Endodermal cell (in vitro differentiated cells): Measurements from ENCODE around the gene POLD2. TPM values are rescaled to one million over a fixed set of nuclear protein-coding genes. Genes with fewer than 3 reads are reported as not detected.

Experiments used
- DNase-seq: peaks from one replicate; pipeline ENCODE4 v3.0.0-alpha.2; 2017
- H3K27ac ChIP-seq: 2 replicates; pipeline ENCODE4 v1.5.1; 2013; ENCODE audit warnings: mild to moderate bottlenecking, low read depth, low read length, moderate library complexity
- H3K27me3 ChIP-seq: 2 replicates; pipeline ENCODE4 v1.6.1; 2013; ENCODE audit warnings: mild to moderate bottlenecking, low read length, moderate library complexity; ENCODE audit not compliant: insufficient read depth, control insufficient read depth, poor library complexity, severe bottlenecking
- H3K36me3 ChIP-seq: 2 replicates; pipeline ENCODE4 v1.7.0; 2013; ENCODE audit warnings: mild to moderate bottlenecking, low read length, moderate library complexity; ENCODE audit not compliant: control insufficient read depth, insufficient read depth
- H3K4me1 ChIP-seq: one replicate; pipeline ENCODE4 v1.7.0; 2013; ENCODE audit warnings: low read length; ENCODE audit not compliant: control insufficient read depth, insufficient read depth
- H3K4me3 ChIP-seq: 2 replicates; pipeline ENCODE4 v1.5.1; 2013; ENCODE audit warnings: mild to moderate bottlenecking, low read length, moderate library complexity
- H3K9ac ChIP-seq: 2 replicates; pipeline ENCODE4 v1.6.1; 2013; ENCODE audit warnings: mild to moderate bottlenecking, low read length, moderate library complexity; ENCODE audit not compliant: poor library complexity, severe bottlenecking; ENCODE audit errors: extremely low read depth
- H3K9me3 ChIP-seq: 2 replicates; pipeline ENCODE4 v1.6.1; 2013; ENCODE audit warnings: mild to moderate bottlenecking, low read length, moderate library complexity; ENCODE audit not compliant: control insufficient read depth
- H3K27ac Mint-ChIP-seq: 2 replicates; pipeline ENCODE4 v1.8.0; 2020; ENCODE audit warnings: mixed read lengths
- H3K27me3 Mint-ChIP-seq: 2 replicates; pipeline ENCODE4 v1.8.0; 2021; ENCODE audit warnings: mild to moderate bottlenecking, mixed read lengths; ENCODE audit not compliant: insufficient read depth
- H3K36me3 Mint-ChIP-seq: 2 replicates; pipeline ENCODE4 v1.8.0; 2020; ENCODE audit warnings: low read depth, mixed read lengths
- H3K4me1 Mint-ChIP-seq: 2 replicates; pipeline ENCODE4 v1.8.0; 2020; ENCODE audit warnings: mixed read lengths
- H3K4me3 Mint-ChIP-seq: 2 replicates; pipeline ENCODE4 v1.8.0; 2020; ENCODE audit warnings: mild to moderate bottlenecking, moderate library complexity, mixed read lengths
- H3K9me3 Mint-ChIP-seq: 2 replicates; pipeline ENCODE4 v1.8.0; 2020; ENCODE audit warnings: mild to moderate bottlenecking, mixed read lengths
- WGBS, 2 experiments: methylation state at CpG; one replicate each; pipeline versions ENCODE4 v1.1.5 to v1.1.7; 2013; ENCODE audit warnings: missing lambda C conversion rate in 2 of 2, mixed read lengths in 1 of 2; ENCODE audit not compliant: insufficient coverage in 1 of 2, insufficient read length in 1 of 2; 5-methylcytosine and 5-hydroxymethylcytosine counted together
- total RNA-seq, 2 donors: library from RNA; stranded (reverse); fragmentation: NEBNext Ultra II Directional in 1 of 2; extraction: Animal tissue kit (Norgen Biotek cat#: 25700) in 1 of 2; gene quantifications; 2 replicates in 1 of 2; 3 replicates in 1 of 2; pipeline ENCODE4 v1.2.1, GENCODE V29; 2021
- TF ChIP-seq, protein P1 (sequence below): fragments of 200-600 bp; sonication (generic); conservative IDR thresholded peaks from 2 replicates; pipeline ENCODE4 v1.5.0; 2021; ENCODE audit warnings: antibody characterized with exemption, mild to moderate bottlenecking

Gene POLD2
- total RNA-seq, 2 donors from 2014 or later, result 127 to 141 TPM

GRCh38 chr7:44101966-44102845 is 21.1 kb downstream of the POLD2 start:
- DNase-seq, result no peak
- Mint-ChIP-seq H3K4me3 (no peak overlapping the region), H3K4me1 (peaks cover 8% of the 10 kb centered on the region), H3K9me3 (no peaks in the 10 kb centered on the region), H3K27ac (no peak overlapping the region), H3K27me3 (peaks cover 21% of the 10 kb centered on the region), H3K36me3 (no peaks in the 10 kb centered on the region)
- no peaks in the 10 kb centered on the region for H3K36me3 ChIP-seq
- no peak overlapping the region for H3K27ac ChIP-seq
- H3K9me3 ChIP-seq, result no peaks in the 10 kb centered on the region
- H3K4me3 ChIP-seq, result no peak overlapping the region
- no peaks in the 10 kb centered on the region for H3K4me1 ChIP-seq
- H3K27me3 ChIP-seq, result peaks cover 5% of the 10 kb centered on the region
- WGBS, 2 experiments, result 91 to 92% methylated on average over 3 to 14 of the region's 14 CpGs
- H3K9ac ChIP-seq, result no peak overlapping the region
- TF ChIP-seq, protein P1, sequence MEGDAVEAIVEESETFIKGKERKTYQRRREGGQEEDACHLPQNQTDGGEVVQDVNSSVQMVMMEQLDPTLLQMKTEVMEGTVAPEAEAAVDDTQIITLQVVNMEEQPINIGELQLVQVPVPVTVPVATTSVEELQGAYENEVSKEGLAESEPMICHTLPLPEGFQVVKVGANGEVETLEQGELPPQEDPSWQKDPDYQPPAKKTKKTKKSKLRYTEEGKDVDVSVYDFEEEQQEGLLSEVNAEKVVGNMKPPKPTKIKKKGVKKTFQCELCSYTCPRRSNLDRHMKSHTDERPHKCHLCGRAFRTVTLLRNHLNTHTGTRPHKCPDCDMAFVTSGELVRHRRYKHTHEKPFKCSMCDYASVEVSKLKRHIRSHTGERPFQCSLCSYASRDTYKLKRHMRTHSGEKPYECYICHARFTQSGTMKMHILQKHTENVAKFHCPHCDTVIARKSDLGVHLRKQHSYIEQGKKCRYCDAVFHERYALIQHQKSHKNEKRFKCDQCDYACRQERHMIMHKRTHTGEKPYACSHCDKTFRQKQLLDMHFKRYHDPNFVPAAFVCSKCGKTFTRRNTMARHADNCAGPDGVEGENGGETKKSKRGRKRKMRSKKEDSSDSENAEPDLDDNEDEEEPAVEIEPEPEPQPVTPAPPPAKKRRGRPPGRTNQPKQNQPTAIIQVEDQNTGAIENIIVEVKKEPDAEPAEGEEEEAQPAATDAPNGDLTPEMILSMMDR, result no peak

DNA sequence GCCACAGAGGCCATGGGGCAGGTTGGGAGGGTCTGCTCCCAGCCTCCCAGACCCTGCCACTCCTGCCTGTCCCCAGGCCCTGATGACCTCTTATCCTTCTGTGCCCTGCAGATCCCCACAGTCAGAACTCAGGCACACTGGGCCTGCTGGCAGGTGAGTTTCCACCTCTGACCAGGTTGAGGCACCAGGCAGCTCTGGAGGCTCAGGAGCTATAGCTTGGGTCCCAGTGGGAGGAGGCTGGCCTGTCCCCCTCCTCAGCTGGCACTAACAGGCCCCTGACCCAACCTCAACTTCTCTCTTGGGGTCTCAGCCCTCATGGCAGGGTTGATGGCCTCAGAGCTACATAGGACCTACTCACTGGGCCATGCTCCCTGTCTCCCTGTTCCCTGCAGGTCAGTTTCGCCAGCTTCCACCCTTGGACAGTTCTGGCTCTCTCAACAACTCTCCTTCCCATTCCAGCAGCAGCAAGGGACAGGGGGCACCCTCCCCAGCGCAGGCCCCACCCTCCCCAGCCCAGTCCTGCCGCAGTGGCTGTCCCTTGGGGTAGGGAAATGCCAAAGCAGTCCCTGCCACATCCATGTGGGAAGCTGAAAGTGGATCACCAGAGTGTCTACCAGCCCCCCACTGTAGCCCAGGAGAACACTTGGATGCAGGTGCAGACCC is 21.9 kb downstream of the POLD2 start:
- no peaks in the 10 kb centered on the region for H3K9me3 ChIP-seq
- WGBS, 2 experiments, result 93% methylated on average over 3 of the region's 3 CpGs; no CpG with 5 or more reads in 1 of the 2 experiments
- H3K27ac ChIP-seq, result no peak overlapping the region
- Mint-ChIP-seq H3K36me3 (no peaks in the 10 kb centered on the region), H3K4me3 (no peak overlapping the region), H3K4me1 (peaks cover 8% of the 10 kb centered on the region), H3K27me3 (peaks cover 21% of the 10 kb centered on the region), H3K9me3 (no peaks in the 10 kb centered on the region), H3K27ac (no peak overlapping the region)
- H3K27me3 ChIP-seq, result peaks cover 5% of the 10 kb centered on the region
- DNase-seq, result no peak
- H3K9ac ChIP-seq, result no peak overlapping the region
- TF ChIP-seq, protein P1, result no peak
- no peaks in the 10 kb centered on the region for H3K36me3 ChIP-seq
- no peaks in the 10 kb centered on the region for H3K4me1 ChIP-seq
- no peak overlapping the region for H3K4me3 ChIP-seq

DNA sequence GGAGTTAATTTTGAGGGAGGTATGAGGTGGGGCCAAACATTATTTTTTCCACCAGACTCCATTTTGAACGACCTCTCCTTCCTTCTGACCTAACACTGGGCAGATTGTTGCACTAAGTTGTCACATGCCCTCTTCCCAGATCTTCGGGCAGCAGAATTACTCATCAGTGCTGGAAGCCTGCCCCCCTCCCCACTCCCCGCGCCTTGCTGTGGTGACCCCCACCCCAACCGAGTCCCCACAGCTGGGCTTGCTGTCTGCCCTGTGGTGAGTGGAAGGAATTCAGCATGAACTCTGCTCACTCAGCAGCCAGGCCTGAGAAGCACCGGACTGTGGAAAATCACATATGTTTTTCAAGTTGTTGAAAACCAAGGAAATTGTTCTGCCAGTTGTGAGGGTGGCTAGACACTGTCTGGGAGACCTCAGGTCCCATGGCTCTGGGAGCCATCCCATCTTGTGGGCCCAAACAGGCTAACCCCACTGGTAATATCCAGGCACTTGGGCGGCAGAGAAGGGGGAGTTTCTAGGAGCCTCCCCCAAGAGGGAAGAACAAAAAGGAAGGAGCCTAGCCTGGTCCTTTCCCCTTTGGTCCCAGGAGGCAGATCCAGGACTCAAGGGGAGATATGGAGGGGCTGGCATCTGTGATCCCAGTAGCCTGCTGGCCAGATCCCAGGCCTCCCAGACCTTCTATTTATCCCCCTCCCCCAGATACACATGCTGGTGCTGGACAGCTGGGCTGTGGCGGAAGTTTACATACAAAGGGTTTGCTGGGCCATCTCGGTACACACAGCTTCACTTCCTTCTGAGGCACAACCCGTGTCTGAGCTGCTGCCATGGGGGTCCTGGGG is 22.7 kb downstream of the POLD2 start:
- no peak overlapping the region for H3K9ac ChIP-seq
- H3K4me3 ChIP-seq, result no peak overlapping the region
- H3K4me1 Mint-ChIP-seq, result peaks cover 6% of the 10 kb centered on the region
- no peak overlapping the region for H3K4me3 Mint-ChIP-seq
- DNase-seq, result no peak
- H3K27me3 ChIP-seq, result peaks cover 5% of the 10 kb centered on the region
- TF ChIP-seq, protein P1, result no peak
- H3K4me1 ChIP-seq, result no peaks in the 10 kb centered on the region
- peak overlapping the region; percentile 51 for H3K27ac ChIP-seq
- no peak overlapping the region for H3K27ac Mint-ChIP-seq
- no peaks in the 10 kb centered on the region for H3K36me3 Mint-ChIP-seq
- H3K36me3 ChIP-seq, result no peaks in the 10 kb centered on the region
- H3K9me3 ChIP-seq, result no peaks in the 10 kb centered on the region
- H3K27me3 Mint-ChIP-seq, result peaks cover 21% of the 10 kb centered on the region
- no peaks in the 10 kb centered on the region for H3K9me3 Mint-ChIP-seq
- WGBS, 2 experiments, result 89 to 90% methylated on average over 2 to 10 of the region's 10 CpGs
